Measurements from ENCODE around the gene RABGAP1L.

Gene RABGAP1L

DNA sequence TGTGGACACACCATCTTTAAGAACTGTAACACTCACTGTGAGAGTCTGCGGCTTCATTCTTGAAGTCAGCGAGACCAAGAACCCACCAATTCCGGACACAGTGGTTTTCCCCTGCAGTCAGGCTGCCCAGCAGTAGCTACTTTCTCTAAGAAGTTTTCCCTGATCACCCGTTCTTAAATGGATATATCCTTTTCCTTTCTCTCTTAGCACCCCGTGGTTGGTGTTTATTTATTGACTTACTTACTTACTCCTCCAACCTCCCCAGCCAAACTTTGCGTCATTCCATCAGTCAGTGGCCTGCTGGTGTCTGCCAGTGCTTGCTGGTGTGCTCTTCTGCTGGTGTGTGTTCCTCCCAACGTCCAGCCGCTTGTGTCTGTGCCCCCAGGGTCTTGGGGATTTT, 553.2 kb downstream of the RABGAP1L start:
- no peak for DNase-seq (ENCODE audit: low read depth in 2 of 2)

DNA sequence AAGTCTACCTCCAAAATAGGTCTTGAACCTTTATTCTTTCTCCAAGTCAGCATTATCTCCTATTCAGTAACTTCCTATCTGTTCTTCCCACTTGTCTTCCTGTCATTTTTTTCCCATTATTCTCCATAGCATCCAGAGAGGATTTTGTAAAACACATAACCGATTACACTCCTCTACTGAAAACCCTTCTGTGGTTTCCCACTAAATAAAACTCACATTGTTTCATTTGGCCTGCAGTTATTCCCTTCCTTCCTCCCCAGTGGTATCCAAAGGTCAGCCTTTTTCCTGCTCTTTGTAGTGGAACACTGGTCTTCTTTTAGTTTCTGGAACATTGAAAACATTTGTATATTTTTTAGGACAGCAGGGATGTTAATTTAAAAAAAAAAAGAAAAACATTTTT, 554.5 kb downstream of the RABGAP1L start:
- DNase-seq (ENCODE audit: low read depth in 2 of 2) = no peak

DNA sequence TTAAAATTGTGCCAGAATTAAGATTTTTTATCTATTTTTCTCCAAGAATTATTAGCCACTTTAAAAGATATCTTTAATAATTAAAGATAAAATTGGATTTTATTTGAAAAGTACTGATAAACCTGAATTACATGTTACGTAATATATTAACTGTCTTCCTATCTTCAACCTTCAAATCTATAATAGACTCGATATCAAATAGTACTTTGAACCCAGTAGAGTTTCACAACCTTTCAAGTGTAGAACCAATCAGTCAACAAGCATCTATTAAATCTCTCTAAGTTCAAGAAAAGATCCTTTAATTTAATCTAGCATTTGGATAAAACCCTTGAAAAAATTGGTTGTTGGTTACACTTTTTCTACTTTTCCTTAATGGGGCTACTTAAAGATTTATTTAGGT, 559.9 kb downstream of the RABGAP1L start:
- DNase-seq (ENCODE audit: low read depth in 2 of 2) = no peak

DNA sequence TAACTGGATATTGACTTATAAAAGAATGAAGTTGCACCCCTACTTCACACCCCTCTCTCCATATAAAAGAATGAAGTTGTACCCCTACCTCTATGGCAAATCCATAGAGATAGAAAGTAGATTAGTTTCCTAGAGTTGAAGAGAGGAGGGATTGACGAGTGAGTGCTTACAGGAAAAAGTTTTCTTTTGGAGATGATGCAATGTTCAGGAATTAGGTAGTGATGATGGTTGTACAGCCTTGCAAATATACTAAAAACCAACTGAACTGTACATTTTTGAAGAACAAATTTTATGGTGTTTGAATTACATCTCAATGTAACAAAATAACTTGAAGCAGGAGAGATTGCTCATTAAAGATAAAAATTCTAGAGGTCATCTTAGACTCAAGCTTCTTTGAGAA, 561.3 kb downstream of the RABGAP1L start:
- DNase-seq (ENCODE audit: low read depth in 2 of 2) = no peak

DNA sequence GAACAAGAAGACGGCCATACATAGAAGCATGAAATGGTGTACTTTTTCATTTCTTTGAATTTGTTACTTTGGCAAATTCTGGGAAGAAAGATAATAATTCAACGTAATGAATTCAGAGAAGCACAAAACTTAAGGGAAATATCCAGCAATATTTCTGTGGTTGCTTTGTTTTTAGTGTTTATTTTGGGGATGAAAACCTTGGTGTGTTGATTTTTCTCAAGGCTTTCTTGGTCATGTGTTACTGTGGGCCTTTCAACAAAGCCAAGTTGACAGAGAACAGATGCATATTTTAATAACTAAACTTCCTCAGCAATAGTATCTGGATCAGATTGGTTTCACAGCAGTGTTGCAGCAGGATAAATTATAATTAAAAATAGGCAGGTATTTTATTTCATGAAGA, 561.9 kb downstream of the RABGAP1L start:
- DNase-seq (ENCODE audit: low read depth in 2 of 2) = no peak

DNA sequence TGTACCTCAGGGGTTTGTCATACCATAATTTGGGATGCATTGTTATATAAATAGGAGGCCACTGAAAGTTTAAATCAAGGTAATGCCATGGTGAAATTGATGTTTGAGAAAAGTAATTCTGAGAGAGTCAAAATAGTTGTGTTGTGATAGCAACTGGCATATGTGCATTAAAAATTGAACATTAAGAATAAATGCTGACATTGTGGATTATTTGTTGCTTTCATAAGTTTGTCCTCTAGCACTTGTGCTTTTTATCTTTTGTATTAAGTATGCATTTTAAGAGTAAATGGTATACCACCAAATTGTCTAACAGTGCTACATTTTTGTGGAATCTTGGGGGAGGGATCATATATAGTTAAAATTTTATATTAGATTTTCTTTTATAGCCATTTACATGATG, 564.5 kb downstream of the RABGAP1L start:
- no peak for DNase-seq (ENCODE audit: low read depth in 2 of 2)

DNA sequence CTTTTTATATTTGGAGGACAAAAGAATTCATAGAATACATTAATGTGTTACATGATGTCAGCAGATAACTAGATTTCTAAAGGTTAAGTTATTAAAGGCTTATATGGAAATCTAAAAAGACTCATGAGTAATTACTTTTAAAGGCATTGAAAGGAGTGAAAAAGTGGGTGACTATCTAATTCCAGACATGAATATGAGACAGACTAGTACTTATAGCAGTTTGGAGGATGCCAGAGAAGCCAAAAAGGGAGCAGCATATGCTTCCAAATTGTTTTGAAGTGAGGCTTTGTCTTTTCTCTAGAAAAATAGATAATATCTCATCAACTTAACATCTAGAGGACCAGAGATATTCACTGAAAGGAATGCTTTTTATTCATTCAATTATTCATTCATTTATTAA, 564.9 kb downstream of the RABGAP1L start:
- no peak for DNase-seq (ENCODE audit: low read depth in 2 of 2)

DNA sequence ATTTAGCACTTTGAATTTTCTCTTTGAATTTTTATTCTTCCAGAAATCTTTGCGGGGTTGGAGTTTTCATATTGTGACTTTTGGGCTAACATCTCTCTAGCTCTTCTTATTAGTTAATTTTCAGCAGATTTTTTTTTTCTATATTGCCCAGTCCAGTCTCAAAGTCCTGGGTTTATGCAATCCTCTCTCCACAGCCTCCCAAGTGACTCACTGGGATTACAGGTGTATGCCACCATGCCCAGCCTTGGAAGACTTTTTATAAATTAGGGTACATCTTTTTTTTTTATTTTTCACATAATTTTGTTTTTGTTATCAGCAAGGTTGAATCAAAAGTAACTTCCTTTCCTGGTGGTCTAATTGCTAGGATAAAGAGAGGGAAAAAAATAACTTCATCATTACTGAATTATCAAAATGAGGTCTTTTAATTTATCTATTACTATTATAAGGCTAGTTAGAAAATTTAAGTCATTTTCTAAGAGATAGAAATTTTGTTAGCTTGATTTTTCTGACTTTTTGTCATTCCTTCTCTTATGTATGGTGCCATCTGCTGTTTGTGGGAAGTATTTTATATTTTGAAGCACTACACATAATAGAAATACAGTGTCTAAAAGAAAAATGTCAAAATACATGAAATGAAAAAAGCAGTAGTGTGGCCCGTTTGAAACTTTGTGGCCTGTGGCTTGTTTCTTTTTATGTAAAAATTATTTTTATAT, 567.0 kb downstream of the RABGAP1L start:
- DNase-seq (ENCODE audit: low read depth in 2 of 2) = no peak

DNA sequence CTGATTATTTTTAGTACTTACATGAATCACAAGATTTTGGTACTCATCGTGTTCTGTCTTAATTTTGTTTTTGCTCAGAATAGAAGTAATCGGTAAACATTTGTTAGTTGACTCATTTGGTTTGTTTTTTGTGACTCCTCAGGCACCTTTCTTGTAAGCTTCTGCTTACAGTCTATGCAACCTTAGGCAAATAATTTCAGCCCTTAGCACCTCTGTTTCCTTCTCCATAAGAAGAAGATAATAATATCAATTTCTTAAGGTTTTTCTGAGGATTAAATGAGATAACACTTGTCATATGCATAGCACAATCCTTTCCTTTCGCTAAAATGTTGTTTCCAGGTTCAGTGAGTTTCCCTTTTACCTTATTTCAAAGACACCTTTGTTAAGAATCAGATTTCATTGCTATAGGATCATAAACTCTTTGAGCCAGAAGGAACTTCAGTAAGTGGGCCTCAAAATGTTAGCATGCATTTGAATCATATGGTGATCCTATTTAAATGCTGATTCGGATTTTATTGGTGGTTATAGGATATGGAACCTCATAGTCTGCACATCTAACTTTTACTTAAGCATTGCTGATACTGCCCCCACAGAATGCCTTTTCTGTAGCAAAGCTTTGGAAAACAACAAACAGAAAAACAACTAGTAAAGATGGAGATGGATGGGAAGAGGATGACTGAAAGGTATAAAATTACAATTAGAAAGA, 567.7 kb downstream of the RABGAP1L start:
- no peak for DNase-seq (ENCODE audit: low read depth in 2 of 2)

DNA sequence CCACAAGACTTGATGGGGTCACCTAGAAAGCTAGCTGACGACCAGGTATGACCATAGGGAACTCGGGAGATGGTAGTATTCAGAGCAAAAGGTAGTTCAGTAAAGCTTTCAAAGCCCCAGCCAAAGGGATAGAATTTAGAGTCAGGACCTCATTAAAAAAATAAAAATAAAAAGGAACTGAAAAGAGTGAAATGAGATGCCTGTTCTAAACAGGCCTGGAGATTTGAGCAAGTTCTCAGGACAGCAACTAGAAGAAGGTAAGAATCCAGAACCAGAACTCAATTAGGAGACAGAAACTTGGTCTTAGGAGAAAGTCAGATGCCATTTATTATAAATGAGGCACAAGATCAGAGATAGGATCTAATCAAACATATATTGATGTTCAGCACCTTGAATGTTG, 575.0 kb downstream of the RABGAP1L start:
- DNase-seq (ENCODE audit: low read depth in 2 of 2) = no peak

DNA sequence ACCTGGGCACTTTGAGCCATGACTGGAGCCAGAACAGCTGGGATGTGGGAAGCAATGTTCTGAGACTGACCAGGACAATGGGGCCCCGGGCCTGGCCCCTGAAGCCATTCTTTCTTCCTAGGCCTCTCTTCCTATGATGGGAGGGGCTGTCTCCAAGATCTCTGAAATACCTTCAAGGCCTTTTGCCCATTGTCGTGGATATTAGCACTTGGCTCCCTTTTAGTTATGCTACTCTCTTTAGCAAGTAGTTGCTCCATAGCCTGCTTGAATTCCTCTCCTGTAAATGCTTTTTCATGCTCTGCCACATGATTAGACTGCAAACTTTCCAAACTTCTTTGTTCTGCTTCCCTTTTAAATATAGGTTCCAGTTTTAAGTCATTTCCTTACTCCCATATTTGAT, 577.5 kb downstream of the RABGAP1L start:
- no peak for DNase-seq (ENCODE audit: low read depth in 2 of 2)

DNA sequence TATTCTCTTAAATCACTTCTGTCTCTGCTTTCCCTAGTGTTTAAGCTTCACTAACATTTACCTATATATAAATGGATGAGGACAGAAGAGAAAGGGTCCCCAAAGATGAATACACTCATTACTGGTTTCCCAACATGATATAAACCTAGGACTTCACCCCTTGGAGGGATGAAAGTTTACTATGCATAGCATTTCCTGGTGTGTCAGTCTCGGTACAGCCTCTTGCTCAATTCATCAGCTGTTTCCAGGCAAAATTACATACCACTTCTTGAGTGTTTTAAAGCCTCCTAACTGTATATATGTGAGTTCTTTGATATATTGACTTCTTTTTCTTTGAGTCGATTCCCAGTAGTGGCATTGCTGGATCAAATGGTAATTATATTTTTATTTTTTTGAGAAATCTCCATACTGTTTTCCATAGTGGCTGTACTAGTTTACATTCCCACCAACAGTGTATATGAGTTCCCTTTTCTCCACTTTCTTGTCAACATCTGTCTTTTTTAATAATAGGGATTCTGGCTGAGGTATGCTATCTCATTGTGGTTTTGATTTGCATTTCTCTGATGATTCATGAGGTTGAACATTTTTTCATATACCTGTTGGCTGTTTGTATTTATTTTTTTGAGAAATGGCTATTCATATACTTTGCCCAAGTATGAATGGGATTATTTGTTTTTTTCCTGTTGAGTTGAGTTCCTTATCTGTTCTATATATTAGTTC, 581.1 kb downstream of the RABGAP1L start:
- DNase-seq (ENCODE audit: low read depth in 2 of 2) = no peak

DNA sequence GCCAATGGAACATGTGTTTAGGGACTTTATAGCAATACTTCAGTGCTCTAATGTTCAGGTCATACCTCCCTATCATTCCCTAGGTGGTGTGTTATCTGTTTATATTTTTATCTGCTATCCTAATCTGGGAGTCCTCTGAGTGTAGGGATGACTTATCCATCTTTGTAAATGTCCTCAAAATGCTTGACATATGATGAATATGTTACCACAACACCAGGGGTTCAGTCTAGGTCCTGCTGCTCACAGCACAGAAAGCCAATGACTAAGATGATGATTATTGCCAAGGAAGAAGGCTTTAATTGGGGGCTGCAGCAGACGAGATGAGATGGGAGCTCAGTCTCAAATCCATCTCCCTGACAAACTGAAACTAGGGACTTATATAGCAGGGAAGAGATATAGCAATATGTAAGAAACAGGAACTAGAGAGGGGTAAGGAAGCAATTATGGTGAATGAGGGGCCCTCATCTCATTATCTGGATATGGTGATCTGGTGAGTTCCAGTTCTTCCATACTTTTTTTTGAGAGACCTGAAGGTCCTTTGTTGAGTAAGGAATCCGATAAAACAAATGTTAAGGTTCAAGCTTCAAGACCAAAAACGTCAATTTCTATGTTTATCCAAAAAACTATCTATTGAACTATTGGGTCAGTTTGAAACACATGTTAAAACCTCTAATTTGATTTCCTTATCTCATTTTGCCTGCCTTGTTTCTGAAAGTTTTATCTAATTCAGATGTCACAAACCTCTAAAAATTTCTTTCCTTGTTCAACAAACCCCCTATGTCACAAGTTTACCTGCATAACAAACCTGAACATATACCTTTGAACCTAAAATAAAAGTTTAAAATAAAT, 583.7 kb downstream of the RABGAP1L start:
- no peak for DNase-seq (ENCODE audit: low read depth in 2 of 2)

DNA sequence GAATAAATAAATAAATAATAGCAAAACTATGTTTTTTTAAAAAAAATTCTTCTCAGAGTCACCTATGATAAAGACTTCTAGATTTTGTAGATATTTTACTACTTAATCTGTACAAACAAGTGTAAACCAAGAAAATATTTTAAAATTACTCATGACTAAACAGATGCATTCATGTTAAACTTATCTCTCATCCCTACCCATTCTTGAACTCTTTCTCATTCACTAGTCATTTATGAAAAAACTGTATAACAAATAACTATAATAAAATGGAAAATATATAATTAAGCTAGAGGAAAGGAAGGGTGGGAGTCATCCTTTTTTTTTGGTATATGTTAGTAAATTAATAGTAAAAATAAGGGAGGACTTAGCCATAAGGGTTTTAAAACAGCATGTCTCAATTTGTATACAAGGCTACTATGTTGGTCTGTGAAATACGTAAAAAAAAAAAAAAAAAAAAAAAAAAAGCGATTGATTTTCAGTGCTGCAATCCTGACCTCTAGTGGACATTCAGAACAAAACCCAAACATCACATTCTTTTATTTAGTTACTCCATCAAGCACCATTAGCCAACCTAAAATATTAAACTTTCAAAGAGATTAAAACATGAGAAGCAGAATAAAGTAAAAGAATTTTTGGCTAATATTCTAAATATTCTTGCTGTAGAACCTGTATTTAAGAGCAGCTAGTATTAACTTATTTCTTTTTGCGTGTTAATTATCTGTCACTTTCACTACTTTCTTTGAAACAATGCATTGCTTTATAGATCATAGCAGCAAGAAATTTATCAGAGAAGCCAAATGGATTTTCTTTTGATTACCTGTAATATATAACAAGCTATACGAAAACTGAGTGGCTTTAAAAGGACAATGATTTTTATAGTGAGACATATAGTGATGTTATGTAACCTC, 584.6 kb downstream of the RABGAP1L start:
- no peak for DNase-seq (ENCODE audit: low read depth in 2 of 2)

DNA sequence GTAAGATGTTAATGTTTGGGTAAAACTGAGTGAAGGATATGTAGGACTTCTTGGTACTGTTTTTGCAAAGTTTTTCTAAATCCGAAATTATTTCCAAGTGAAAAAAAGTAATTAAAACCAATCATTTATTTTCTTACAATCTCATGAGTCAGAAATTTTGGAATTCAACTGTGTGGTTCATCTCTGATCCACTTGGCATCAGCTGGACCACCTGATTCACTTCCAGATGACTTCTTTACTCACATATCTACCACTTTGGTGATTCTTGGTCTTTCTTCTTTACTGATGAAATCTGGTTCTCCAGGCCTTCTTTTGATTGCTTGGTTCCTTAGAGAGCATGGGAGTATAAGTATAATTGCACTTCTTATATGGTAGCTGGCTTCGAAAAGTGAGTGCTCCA, 585.6 kb downstream of the RABGAP1L start:
- DNase-seq (ENCODE audit: low read depth in 2 of 2) = no peak

DNA sequence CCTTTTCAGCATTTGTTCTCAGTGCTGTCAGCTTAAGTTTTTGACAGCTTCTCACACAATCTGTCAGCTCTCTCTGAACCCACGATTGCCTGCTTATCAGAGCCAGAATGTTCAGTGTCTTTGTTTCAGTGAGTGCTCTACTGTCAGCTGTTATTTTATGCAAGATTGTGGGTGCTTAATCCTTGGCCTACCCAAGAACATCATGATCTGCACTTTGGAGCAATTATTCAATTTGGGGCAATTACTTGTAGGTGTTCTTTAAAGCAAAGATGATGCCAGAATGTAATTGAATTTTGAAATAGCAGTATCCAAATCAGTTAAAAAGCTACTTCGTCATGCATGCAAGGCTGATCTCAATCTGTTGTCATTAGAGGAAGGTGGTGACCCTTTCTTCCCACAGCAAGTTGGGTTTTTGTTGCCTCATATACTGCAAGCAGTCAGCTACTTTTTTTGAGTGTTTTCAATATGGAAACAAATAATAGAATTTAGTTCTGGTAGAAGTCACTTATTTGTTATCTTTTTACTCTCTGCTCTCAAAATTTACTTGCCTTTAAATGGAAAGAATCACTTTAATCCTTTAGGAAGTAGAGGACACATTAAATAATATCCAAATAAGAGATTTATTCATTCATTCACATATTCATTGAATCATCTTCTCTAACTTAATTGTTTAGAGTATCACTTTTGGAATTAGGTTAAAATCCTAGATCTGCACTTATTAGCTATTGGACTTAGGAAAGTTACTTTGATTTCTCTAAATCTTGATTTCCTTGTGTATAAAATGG, 586.9 kb downstream of the RABGAP1L start:
- no peak for DNase-seq (ENCODE audit: low read depth in 2 of 2)

DNA sequence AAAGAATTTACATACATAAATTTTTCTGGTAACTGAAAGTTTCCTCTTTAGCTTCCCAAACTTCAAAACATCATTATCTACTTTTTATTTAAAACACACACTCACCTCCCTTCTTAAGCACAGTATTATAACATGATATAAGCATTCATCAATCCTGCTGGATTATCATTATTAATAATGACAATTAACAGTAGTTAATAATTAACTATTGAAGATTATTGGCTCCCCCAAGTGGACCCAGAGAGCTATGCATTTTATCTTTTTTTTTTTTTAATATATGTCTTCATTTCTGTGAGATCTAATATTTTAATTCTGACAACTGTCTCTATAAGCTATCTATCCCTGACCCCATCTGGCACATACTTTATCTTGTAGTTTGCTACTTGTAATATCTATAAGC, 588.3 kb downstream of the RABGAP1L start:
- DNase-seq (ENCODE audit: low read depth in 2 of 2) = no peak

DNA sequence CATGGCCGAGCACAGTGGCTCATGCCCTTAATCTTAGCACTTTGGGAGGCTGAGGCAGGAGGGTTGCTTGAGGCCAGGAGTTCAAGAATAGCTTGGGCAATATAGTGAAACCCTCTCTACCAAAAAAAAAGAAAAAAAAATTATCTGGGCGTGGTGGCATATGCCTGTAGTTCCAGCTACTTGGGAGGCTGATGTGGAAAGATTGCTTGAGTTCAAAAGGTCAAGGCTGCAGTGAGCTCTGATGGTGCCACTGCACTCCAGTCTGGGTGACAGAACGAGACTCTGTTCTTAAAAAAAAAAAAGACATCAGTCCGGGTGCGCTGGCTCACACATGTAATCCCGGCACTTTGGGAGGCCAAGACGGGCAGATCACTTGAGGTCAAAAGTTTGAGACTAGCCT, 589.3 kb downstream of the RABGAP1L start:
- no peak for DNase-seq (ENCODE audit: low read depth in 2 of 2)

DNA sequence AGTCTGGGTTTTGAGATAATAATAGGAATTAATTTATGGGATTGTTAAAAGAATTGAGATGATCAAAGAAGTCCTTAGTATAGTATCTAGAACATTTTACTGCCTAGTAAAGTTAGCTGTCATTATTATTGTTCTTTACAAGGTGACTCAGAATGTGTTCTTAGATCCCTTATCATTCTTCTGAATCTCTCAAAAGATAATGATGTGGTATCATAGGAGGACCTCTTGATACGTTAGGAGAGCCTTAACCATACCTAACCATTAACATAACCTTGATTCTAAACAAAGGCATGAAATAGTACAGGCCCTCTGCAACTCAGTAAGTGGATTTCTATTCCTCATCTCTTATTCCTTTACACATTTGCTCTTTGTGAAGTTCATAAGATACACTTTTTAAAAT, 593.8 kb downstream of the RABGAP1L start:
- DNase-seq (ENCODE audit: low read depth in 2 of 2) = no peak

DNA sequence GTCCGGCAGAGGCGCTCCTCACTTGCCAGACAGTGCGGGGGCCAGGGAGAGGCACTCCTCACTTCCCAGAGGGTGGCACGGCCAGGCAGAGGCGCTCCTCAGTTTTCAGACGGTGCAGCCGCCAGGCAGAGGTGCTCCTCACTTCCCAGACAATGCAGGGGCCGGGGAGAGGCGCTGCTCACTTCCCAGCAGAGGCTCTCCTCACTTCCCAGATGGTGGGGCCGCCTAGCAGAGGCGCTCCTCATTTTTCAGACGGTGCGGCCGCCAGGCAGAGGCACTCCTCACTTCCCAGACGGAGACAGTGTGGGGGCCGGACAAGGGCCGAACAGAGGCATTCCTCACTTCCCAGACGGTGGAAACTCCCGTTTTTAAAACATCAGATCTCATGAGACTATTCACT, 602.0 kb downstream of the RABGAP1L start:
- no peak for DNase-seq (ENCODE audit: low read depth in 2 of 2)

Measured in activated CD4-positive, alpha-beta T cell treated with anti-CD3 and anti-CD28 coated beads for 24 hours (primary cell).